ENCODE results near the gene PAIP1. TPM values are rescaled to one million over a fixed set of nuclear protein-coding genes. Genes with fewer than 3 reads are reported as not detected.
A peak's percentile ranks its signal among the peaks of the same experiment; 100 is the strongest.

The PAIP1 gene
- polyA plus RNA-seq, 3 donors: 29.5 to 115 (median 70.7) TPM

DNA sequence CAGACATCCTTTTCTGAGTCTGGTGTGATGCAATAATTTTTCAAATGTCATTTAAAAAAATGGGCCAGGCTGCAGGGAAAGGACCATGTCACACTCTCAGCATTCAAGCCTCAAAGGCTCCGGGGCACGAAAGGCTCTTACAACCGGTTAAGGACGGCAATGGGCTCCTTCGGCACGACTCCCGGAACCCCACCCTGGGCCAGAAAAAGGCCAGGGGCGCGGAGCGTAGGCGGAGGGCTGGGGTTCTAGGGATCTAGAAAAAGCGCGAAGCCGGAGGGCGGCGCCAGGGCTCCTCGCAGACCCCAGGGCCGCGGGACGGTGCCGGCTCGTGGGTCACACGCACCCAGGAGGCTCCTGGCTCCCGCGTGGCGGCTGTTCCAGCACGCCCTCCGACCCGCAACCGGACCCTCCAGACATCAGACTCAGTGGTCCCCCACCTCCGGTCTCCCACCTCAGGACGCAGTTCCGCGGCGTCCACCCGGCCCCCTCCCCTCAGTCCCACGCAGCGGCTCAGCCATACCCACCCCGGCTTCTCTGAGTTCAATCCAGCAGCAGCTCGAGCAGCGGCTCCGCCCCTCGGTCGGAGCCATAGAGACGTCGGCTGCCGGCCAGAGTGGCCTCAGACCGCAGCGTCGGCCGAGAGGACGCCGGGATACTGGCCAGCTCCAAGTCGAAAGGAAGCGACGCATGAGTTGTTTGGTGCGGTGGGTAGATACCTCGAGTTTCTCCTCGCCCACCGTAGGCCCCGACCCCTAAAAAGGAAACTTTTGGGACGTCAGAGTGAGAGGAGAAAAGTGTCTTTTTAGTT lies 73.4 kb downstream of the PAIP1 start, which contains the start of gene TMEM267:
TMEM267 (minus strand) TSS at position 568 of the 808 bp plus-strand sequence. CDS start 29,896 bp downstream, outside the sequence.
- H3K27ac ChIP-seq (ENCODE audit: low read depth, low read length): peak within 1 kb of the TSS; percentile 76
- WGBS, 3 donors: 0 to 1% (median 0%) methylated on average over 57 to 62 of the region's 62 CpGs

DNA sequence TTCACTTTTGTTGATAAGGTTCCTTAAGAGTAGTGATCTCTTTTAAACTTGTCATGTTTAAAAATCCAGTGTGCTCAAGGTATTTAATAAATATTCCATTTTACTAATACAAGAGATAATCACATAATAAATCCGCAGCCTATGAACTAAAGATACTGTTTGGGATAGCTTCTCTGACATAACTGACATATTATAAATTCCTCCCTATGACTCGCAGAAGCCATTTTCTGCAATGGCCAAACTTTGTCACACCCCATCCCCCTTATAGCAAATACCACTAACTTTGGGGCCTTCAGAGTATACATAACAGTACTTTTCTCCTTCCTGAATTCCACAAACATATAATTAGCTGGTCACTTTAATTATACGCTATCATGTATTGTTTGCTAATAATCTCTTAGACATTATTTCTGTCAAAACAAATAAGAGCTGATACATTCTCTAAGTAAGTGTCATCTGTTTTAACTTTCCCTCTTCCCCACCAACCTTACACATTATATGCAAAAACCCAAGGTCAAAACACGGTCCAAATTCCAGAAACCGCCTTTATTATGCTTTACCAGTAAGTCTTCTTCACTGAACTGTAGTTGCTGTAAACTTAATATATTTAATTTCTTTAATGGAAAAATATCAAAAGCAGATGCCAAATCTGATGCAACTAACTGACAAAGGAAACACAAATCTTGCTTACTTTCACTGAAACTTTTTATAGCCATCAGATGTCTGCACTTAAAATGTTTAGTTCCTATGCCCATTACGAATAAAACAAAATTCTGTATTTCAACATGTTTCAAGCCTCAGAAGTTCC lies 74.2 kb downstream of the PAIP1 start:
- WGBS, 3 donors: 37 to 52% (median 51%) methylated on average over 6 of the region's 6 CpGs

More for the DNA sequence above, 74.2 kb downstream of the PAIP1 start:
- H3K27ac ChIP-seq (ENCODE audit: low read depth, low read length): no peak overlapping the region

Other genes with a start within 250 kb of the PAIP1 start
- gene HMGCS1, start 243.7 kb downstream of the PAIP1 start, polyA plus RNA-seq: 10 to 100 TPM; 15.5 to 33.7 (median 15.9) TPM
- gene CCL28, start 144.7 kb downstream of the PAIP1 start, polyA plus RNA-seq: 1 to 10 TPM; 1.9 to 2.7 (median 2.4) TPM
- 1 to 10 TPM; 3.6 to 5.1 (median 5.1) TPM for gene TMEM267, start 73.2 kb downstream of the PAIP1 start, polyA plus RNA-seq
- 1 to 10 TPM in 1 of 3 donors, under 1 TPM in 2; 0.33 to 1.3 (median 0.45) TPM for gene C5orf34, start 41.9 kb downstream of the PAIP1 start, polyA plus RNA-seq
- gene NNT, start 46.1 kb upstream of the PAIP1 start, polyA plus RNA-seq: 10 to 100 TPM; 13.2 to 40.3 (median 17.2) TPM